HG02943 (cell line): ENCODE measurements around the gene MT1M.
"Not testable (repeated sequence)": the region's sequence is repeated elsewhere in the genome, so short reads cannot be mapped to it uniquely, and the experiment has no call there.

ENCODE experiments used
- ATAC-seq: cut with Tn5 transposase; IDR thresholded peaks from one replicate; pipeline ENCODE4 v1.9.1; 2021; ENCODE audit warnings: mild to moderate bottlenecking, low read depth, moderate library complexity; ENCODE audit not compliant: unreplicated experiment

Gene MT1M

DNA sequence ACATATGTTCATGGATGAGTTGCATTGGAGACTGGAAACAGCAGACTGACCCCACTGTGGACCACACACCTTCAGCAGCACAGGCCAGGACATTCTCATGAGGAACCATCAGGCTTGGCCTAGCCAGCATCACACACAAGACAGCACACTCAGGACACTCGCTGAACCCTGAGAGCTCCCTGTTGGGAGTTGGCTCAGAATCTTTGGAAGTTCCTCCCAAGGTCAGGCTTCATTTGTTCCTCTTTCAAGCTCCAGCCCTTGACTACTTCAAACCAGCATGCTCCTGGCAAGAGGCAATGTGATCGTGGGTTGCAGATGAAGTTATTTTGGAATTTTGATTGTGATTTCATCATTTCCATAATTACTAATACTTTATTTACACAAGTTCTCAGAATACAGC, 39.2 kb downstream of the MT1M start:
- ATAC-seq = not testable (repeated sequence)

DNA sequence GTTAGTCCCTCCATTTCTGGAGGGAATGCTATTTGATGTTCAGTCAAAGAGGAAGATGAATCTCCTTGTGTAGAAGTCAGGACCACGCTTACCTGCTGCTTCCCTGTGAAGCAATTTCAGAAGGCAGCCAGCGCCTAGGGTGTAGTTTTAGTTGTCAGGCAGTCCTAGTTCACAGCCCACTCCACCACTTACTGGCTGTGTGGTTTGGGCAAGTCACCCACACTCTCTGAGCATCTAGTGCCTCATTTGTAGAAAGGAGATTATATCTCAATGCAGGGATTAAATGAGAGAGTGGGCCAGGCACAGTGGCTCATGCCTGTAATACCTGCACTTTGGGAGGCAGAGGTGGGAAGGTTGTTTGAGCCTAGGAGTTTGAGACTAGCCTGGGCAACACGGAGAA, 39.7 kb downstream of the MT1M start:
- not testable (repeated sequence) for ATAC-seq

DNA sequence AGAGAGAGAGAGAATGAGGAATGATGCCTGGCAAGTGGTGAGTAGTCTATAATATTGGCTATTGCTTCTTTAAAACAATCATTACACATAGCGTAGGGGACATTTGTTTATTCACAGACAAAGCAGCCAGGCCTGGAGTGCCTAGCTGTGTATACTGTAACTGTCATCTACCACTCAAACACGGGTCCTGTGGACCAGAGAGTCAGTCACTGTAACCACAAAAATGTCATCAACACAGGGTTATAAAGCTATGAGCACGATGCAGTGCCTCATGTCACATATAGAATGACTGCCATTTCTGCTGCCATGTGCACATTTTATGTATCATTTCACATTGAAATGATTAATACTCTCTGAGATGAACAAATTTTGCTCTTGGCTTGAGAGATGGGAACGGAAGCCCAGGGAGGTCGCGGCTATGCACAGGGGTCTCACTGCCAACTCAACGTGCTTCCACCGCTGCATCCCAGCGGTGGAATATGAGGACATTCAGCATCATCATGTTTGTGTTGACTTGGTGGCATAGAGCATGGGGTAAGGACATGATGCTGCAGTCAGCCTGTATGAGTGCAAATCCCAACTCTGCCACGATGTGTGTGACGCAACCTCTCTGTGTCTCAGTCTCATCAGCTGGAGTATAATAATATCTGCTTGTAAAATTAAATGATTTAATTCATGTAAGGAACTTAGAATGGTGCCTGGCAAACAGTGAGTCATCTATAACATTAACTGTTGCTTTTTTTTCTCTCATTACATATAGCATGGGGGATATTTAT, 40.5 kb downstream of the MT1M start:
- no peak for ATAC-seq

DNA sequence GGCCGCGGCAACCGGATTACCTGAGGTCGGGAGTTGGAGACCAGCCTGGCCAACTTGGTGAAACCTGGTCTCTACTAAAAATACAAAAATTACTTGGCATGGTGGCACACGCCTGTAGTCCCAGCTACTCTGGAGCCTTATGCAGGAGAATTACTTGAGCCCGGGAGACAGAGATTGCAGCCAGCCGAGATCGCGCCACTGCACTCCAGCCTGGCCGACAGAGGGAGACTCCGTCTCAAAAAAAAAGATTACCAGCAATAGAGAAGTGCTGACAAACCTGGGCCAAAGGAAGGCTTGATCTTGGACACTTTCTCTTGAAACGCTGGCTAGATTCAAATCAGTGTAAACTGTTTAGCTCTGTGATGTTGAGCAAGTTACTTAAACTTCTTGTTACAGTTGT, 41.5 kb downstream of the MT1M start:
- ATAC-seq = no peak

DNA sequence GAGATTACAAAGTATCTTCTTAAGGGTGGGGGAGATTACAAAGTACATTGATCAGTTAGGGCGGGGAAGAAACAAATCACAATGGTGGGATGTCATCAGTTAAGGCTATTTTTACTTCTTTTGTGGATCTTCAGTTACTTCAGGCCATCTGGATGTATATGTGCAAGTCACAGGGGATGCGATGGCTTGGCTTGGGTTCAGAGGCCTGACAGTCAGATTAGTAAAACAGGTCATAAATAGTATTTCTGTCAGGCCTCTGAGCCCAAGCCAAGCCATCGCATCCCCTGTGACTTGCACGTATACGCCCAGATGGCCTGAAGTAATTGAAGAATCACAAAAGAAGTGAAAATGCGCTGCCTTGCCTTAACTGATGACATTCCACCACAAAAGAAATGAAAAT, 42.1 kb downstream of the MT1M start:
- ATAC-seq = not testable (repeated sequence)

DNA sequence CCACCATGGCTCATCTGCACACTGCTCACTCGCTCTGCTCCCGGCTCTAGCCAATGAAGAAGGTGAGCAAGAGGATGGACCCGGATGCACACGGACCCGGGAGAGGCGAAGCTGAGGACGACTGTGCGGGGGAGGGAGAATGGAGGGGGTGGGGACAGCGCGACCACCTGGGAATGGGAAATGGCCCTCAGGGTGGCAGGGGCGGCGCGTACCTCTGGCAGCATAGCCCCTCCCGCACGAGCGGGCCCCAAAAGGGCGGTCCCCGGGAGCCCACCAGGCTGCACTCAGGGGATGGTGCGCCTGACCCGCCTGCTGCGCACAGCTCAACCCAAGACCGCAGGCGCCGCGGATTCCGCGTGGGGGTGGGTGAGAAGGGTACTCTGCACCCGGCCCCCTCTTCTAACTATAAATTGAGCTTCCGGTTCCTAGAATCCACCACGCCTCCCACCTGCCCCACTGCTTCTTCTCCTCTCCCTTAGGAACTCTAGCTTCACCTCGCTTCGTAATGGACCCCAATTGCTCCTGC, 43.3 kb downstream of the MT1M start:
- ATAC-seq = no peak

DNA sequence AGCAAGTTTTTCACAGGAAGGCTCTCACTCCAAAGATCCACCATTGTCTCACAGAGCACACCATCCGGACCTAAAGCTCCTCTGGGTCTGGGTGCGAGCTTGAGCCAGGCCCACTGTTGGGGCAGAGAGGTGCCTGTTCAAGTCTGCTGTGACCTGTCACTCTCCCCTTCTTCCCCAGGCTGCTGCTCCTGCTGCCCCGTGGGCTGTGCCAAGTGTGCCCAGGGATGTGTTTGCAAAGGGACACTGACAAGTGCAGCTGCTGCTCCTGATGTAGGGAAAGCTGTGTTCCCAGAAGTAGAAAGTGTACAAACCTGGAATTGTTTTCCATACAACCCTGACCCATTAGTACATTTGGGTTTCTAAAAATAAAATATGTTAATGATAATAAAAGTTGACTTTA, 45.0 kb downstream of the MT1M start:
- no peak for ATAC-seq

DNA sequence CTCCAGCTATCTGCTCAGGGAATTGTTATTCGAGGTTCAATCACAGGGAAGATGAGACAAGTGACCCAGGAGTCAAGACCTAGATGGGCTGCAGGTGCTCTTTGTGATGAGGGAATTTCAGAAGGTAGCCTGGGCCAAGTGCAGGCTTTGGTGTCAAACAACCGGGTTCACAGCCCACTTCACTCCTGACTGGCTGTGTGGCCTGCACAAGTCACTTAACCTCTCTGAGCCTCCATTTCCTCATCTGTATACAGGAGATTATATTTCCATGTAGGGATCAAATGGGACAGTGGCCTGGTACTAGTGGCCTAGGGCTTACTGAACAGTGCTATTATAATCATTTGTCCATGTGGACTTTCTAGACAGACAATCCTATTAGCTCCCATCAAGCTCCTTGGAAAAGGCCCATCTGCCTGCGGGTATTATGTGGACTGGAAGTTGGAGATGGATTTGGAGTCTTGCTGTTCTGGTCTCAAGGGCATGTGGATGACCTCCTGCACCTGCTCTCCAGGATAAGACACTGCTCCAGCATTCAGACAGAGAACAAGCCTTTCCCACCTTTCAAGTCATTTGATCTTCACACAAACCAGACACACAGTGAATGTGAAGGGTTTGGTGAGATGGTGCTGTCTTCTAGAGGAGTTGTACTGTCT, 46.7 kb downstream of the MT1M start:
- ATAC-seq = no peak

DNA sequence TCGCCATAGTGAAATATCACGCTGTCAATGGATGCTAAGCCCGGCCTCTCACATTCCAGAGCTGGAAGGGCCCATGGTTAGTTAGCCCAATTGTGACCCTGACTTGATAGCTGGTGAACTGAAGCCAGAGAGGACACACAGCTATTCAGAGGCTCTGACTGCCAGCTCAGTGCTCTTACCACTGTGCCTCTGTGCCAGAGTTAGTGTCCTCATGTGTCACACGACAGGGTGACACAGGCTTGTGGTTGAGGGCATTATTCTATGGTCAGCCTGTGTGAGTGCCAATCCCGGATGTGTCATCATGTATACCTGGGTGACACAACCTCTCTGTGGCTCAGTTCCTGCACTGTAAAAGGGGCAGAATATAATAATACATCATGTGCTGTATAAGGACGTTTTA, 47.4 kb downstream of the MT1M start:
- no peak for ATAC-seq

DNA sequence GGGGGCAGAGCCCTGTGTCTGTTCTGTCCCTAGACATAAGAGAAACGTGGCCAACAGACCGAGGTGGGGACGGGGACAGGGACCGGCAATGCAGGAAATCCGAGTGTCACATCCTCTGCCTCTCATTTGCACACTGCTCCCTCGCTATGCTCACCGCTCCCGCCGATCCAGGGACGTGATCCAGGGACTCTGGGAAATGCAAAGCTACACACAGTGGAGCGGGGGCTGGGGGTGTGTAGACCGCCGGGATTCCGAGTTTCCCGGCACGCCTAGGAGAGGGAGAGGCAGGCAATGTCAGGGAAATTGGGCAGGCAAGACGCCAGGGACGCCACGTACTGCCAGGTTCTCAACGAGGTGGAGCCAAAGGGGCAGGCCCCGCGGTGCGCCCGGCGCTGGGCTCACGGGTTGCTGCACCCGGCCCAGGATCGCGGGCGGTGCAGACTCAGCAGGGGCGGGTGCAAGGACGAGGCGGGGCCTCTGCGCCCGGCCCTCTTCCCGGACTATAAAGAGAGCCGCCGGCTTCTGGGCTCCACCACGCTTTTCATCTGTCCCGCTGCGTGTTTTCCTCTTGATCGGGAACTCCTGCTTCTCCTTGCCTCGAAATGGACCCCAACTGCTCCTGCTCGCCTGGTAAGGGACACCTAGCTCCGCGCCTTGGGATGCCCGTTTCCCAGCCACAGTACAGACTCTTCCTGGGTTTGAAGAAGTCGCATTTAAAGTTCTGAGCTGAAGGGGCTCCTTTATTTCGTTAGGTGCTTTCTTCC, 49.7 kb downstream of the MT1M start, which contains the start of gene MT1X:
Gene MT1X, plus strand, starts transcription at position 532 of the 764 bp plus-strand sequence. Its CDS starts 71 bp downstream, at position 603.
- peak; percentile 97 for ATAC-seq

DNA sequence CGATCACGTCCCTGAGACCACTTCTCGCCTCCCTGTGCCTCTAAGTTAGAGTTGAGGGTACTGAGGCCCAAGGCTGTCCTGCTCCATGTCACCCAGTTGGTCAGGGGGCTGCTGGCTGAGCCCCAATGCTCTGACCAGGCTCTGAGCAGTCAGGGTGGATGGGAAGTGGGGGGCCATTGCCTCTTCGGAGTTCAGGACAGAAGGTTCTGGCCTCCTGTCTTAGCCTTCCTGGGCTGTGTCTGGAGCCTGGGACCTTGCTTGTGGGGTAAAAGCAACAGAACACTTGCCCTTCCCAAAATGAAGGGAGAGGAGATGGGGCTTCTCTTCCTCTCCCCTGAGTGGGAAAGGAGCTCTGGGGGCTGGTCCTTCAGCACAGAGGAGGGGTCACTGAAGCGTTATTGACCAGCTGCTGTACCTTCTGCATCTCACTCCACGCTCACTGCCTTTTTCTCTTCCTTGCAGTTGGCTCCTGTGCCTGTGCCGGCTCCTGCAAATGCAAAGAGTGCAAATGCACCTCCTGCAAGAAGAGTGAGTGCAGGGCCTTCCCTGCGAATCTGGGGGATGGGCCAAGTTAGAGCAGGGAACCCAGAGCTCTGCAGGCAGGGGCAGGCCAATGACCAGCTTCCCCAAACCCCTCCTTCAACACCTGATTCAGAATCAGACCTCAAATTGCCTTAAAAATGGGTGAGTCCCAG, 50.4 kb downstream of the MT1M start:
- no peak for ATAC-seq
